K562 (cell line): ENCODE measurements around the gene DGKZ. TPM values are rescaled to one million over a fixed set of nuclear protein-coding genes. Genes with fewer than 3 reads are reported as not detected.

ENCODE experiments used
- CREB1 ChIP-seq, 2 experiments: sonication (generic) in 1 of 2; formaldehyde crosslinking in 1 of 2; IDR thresholded peaks; 2 replicates each; pipeline versions ENCODE4 v1.6.1 to v1.8.0; 2012 to 2022; ENCODE audit warnings: inconsistent platforms in 1 of 2, mild to moderate bottlenecking in 1 of 2, missing genetic modification reagents in 1 of 2, moderate library complexity in 1 of 2
- CTCFL ChIP-seq: IDR thresholded peaks from 2 replicates; pipeline ENCODE4 v1.6.1; 2011; ENCODE audit warnings: borderline replicate concordance, low read depth, mild to moderate bottlenecking, moderate library complexity, low read length; ENCODE audit not compliant: insufficient read depth, poor library complexity, severe bottlenecking
- DACH1 ChIP-seq: fragments of 450-650 bp; IDR thresholded peaks from 2 replicates; pipeline ENCODE4 v1.6.1; 2018; ENCODE audit not compliant: partially characterized antibody
- FOXK2 ChIP-seq, 2 experiments: fragments of 450-650 bp; IDR thresholded peaks in 1 of 2; conservative IDR thresholded peaks in 1 of 2; 2 replicates each; pipeline ENCODE4 v1.6.1; 2016; ENCODE audit warnings: low read depth in 2 of 2, mild to moderate bottlenecking in 1 of 2
- JUND ChIP-seq, 2 experiments: IDR thresholded peaks; 2 replicates in 1 of 2; 3 replicates in 1 of 2; pipeline ENCODE4 v1.6.1; 2011; ENCODE audit warnings: borderline replicate concordance in 2 of 2, low read depth in 2 of 2, low read length in 2 of 2, improper control_type of control experiment in 1 of 2, missing biosample characterization in 1 of 2, missing genetic modification characterization in 1 of 2, missing genetic modification reagents in 1 of 2
- POLR2AphosphoS5 ChIP-seq: IDR thresholded peaks from 2 replicates; pipeline ENCODE4 v1.6.1; 2011; ENCODE audit warnings: mild to moderate bottlenecking, low read depth, low read length, moderate library complexity; ENCODE audit not compliant: control insufficient read depth, insufficient read depth
- RAD51 ChIP-seq: fragments of 450-650 bp; IDR thresholded peaks from 2 replicates; pipeline ENCODE4 v1.7.1; 2016; ENCODE audit warnings: low read depth, mild to moderate bottlenecking, borderline replicate concordance
- RCOR1 ChIP-seq, 2 experiments: IDR thresholded peaks; 2 replicates each; pipeline ENCODE4 v1.6.1; 2012; ENCODE audit warnings: low read depth in 2 of 2, low read length in 2 of 2, borderline replicate concordance in 1 of 2, improper control_type of control experiment in 1 of 2
- VEZF1 ChIP-seq: fragments of 200-800 bp; sonication (Bioruptor generic); IDR thresholded peaks from 2 replicates; pipeline ENCODE4 v1.6.1; 2017; ENCODE audit warnings: missing genetic modification characterization, missing compliant biosample characterization
- ZNF23 ChIP-seq: fragments of 250-450 bp; sonication (Bioruptor Pico); IDR thresholded peaks from 2 replicates; pipeline ENCODE4 v1.4.0; 2020; ENCODE audit warnings: mild to moderate bottlenecking
- ZNF592 ChIP-seq: fragments of 450-650 bp; IDR thresholded peaks from 2 replicates; pipeline ENCODE4 v1.6.1; 2017; ENCODE audit warnings: antibody characterized with exemption, mild to moderate bottlenecking
- polyA plus RNA-seq, 8 experiments: library from polyadenylated mRNA; depleted of rRNA in 4 of 8; stranded (reverse) in 5 of 8; unstranded in 3 of 8; fragments of >200 nt; fragmentation: Nextera tagmentation in 2 of 8; fragmentation: Illumina TruSeq in 1 of 8; extraction: Ambion mirVana in 2 of 8; extraction: Trizol in 1 of 8; gene quantifications; 2 replicates each; pipeline versions ENCODE4 v1.2.1 to v1.2.3, GENCODE V29; 2011 to 2014; ENCODE audit warnings: inconsistent platforms in 1 of 8, missing spikeins in 1 of 8
- total RNA-seq, 7 experiments: library from RNA; depleted of rRNA in 6 of 7; stranded (reverse); fragments of >200 nt in 6 of 7; fragmentation: Illumina TruSeq in 2 of 7; extraction: Trizol in 2 of 7; gene quantifications; 2 replicates each; pipeline versions ENCODE4 v1.2.1 to v1.2.3, GENCODE V29; 2011 to 2021; ENCODE audit warnings: low replicate concordance in 1 of 7

The DGKZ gene
- total and polyA plus RNA-seq, 9 of the 15 experiments (the other 6 are each of a cell fraction or from before 2014, with no cell fraction given), result 0.51 to 100 (median 44.2) TPM

- TF ChIP-seq VEZF1 (CRISPR knock-in tag), result peak; percentile 63
- TF ChIP-seq CTCFL, result peak; percentile 81
- peak in 1 of 2 experiments; percentile 85; a peak in 2 of 4 replicates for TF ChIP-seq RCOR1 (IDR thresholded peaks at IDR 0.05; ENCODE audit: borderline replicate concordance in 1 of 2, low read depth in 2 of 2, low read length in 2 of 2)
- no peak for TF ChIP-seq FOXK2 (conservative IDR thresholded peaks at IDR 0.05 in 1 of 2, IDR thresholded peaks at IDR 0.05 in 1 of 2; ENCODE audit: low read depth in 2 of 2)
- TF ChIP-seq DACH1, result peak; percentile 72
- peak; percentile 25; the same call in 1 of the 2 replicates for TF ChIP-seq POLR2AphosphoS5
- TF ChIP-seq CREB1 (IDR thresholded peaks at IDR 0.05), result no peak
- no peak for TF ChIP-seq CREB1 (CRISPR knock-in tag; IDR thresholded peaks at IDR 0.05)
- 0 out of 2 replicates have a peak, but pooled peaks have one; percentile 35 for TF ChIP-seq JUND (IDR thresholded peaks at IDR 0.05; ENCODE audit: borderline replicate concordance, low read depth, low read length)
- no peak; the same call in 2 of the 3 replicates for TF ChIP-seq JUND (tag; IDR thresholded peaks at IDR 0.05; ENCODE audit: borderline replicate concordance, low read depth, low read length)
- TF ChIP-seq RAD51, result 0 out of 2 replicates have a peak, but pooled peaks have one; percentile 11
- TF ChIP-seq ZNF23, result no peak
- TF ChIP-seq ZNF592, result no peak
Measured at GRCh38 chr11:46382646-46383403, 35.6 kb downstream of the DGKZ start (continued).
